ELR (cell line): ENCODE data around the gene PCDHGA8.
"Not testable (repeated sequence)": the region's sequence is repeated elsewhere in the genome, so short reads cannot be mapped to it uniquely, and the experiment has no call there.

ENCODE experiments used
- DNase-seq: peaks from one replicate; pipeline ENCODE4 v3.0.0-alpha.2; 2015; ENCODE audit warnings: low read depth

The PCDHGA8 gene

DNA sequence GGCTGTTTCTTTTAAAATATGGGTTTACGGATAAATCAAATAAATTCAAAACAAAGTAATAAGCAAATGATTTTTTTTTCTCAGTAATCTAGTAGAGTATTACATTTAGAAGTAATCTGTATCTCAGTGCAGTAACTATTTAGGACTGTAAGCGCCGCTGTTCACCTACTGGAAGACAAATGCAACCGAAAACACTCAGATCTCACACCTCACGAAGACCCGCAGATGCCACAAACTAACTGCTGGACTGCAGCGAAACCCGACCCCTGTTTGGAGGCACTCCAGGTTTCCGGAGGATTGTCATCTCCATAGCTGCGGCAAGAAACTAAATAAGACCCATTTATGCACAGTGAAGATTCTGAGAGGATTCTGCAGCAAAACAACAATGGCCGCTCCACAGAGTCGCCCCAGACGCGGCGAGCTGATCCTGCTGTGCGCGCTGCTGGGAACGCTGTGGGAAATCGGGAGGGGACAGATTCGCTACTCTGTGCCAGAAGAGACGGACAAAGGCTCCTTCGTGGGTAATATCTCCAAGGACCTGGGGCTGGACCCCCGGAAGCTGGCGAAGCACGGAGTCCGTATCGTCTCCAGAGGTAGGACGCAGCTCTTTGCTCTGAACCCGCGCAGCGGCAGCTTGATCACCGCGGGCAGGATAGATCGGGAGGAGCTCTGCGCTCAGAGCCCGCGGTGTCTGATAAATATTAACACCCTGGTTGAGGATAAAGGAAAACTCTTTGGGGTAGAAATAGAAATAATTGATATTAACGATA is at the start of gene PCDHGA8:
Gene PCDHGA8 (plus strand): TSS at position 205 of the 770 bp plus-strand sequence. CDS start 181 bp downstream, at position 386.
- DNase-seq = peak; percentile 32

DNA sequence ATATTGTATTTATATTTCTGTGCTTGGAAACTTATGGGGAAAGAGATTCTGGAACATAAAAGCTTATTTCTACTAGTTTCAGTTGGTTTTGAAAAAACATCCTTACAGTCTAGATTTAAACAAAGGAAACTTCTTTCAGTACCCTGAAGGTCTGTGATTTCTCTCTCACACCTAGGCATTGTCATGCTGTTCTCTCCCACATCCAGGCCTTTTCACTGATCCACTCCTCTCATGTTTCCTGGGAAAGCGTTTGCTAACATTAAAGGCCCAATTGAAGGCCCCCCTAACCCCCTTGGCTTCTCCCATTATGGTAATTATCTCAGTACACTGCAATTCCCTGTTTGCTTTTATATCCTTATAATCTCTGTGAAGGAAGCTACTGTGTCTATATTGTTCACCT is 49.7 kb upstream of the PCDHGA8 start:
- DNase-seq = no peak

DNA sequence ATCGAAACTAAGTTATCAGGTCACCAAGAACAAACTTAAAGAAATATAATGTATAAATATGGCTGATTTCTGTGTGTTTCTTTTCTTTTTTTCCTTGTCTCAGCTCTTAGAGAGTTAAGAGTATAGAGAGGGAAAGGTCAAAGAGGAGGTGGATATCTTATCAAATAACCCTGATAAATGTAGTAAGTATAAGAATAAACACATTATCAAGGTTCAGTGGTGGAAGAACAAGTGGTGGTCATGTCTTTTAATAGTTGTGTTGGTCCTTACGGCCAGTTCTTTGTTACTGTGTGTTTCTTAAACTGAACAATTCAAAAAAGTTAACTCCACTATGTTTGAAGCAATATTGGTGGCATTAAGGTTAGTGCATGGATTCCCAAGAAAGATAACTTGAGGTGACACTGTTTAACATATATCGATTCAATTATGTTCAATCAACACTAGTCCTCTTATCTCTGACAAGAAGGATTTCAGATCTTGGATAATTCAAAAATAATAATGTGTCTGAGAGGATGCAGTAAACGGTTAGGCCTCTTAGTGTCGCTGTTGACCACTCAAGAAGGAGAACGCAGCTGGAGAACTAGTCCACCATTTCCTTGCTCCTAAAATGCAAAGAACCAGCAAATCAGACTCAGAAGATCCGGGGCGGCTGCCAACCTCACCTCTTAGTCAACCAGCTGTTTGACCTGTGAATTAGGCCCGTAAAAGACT is 49.0 kb upstream of the PCDHGA8 start, which contains the start of gene PCDHGA3:
Gene PCDHGA3 (plus strand): TSS at position 588 of the 711 bp plus-strand sequence. CDS start 205 bp downstream, outside the sequence.
- peak; percentile 61 for DNase-seq

DNA sequence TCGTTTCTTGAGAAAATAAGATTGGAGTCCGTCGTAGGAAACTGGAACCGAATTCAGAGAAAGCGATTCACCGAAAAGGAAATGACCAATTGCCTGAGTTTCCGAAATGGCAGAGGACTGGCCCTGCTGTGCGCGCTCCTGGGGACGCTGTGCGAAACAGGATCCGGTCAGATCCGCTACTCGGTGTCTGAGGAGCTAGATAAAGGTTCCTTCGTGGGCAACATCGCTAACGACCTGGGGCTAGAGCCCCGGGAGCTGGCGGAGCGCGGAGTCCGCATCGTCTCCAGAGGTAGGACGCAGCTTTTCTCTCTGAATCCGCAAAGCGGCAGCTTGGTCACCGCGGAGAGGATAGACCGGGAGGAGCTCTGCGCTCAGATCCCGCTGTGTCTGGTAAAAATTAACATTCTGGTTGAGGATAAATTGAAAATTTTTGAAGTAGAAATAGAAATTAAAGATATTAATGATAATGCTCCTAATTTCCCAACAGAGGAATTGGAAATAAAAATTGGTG is 48.4 kb upstream of the PCDHGA8 start:
- no peak for DNase-seq

DNA sequence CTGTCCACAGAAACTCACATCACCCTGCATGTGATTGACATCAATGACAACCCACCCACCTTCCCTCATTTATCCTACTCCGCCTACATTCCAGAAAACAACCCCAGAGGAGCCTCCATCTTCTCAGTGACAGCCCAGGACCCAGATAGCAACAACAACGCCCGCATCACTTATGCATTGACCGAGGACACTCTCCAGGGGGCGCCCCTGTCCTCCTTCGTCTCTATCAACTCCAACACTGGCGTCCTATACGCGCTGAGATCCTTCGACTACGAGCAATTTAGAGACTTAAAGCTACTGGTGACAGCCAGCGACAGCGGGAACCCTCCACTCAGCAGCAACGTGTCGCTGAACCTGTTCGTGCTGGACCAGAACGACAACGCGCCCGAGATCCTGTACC is 47.1 kb upstream of the PCDHGA8 start:
- no peak for DNase-seq

DNA sequence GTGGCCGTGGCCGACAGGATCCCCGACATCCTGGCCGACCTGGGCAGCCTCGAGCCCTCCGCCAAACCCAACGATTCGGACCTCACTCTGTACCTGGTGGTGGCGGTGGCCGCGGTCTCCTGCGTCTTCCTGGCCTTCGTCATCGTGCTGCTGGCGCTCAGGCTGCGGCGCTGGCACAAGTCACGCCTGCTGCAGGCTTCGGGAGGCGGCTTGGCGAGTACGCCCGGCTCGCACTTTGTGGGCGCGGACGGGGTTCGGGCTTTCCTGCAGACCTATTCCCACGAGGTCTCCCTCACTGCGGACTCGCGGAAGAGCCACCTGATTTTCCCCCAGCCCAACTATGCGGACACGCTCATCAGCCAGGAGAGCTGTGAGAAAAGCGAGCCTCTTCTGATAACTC is 46.4 kb upstream of the PCDHGA8 start:
- DNase-seq = not testable (repeated sequence)

DNA sequence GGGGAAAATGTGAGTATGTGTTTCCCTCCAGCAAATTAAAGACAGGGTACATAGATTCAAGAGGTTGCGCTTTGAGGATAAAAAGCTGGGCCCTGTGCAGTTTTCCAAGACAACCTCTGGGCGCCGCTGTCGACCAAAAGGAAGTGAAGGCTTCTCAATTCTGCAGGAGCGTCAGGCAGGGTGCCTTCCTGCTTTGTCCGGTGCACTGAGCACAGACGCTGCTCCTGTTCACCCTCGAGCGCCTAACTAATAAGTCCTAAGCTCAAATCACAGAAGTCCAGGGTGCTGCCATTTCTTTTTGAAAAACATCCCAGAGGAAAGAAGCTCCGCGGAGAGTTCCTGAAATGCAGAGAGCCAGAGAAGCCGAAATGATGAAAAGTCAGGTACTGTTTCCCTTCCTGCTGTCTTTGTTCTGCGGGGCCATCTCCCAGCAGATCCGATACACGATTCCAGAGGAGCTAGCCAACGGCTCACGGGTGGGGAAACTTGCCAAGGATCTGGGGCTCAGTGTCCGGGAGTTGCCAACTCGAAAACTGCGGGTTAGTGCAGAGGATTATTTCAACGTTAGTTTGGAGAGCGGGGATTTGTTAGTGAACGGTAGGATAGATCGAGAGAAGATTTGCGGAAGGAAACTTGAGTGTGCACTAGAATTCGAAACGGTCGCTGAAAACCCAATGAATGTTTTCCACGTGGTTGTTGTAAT is 42.4 kb upstream of the PCDHGA8 start, which contains the start of gene PCDHGB1:
Gene PCDHGB1 (plus strand): TSS at position 183 of the 703 bp plus-strand sequence. CDS start 162 bp downstream, at position 345.
- peak; percentile 76 for DNase-seq

DNA sequence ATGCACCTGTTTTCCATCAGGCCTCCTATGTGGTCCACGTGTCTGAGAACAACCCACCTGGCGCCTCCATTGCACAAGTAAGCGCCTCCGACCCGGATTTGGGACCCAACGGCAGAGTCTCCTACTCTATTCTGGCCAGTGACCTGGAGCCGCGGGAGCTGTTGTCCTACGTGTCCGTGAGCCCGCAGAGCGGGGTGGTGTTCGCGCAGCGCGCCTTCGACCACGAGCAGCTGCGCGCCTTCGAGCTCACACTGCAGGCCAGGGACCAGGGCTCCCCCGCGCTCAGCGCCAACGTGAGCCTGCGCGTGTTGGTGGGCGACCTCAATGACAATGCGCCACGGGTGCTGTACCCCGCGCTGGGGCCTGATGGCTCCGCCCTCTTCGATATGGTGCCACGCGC is 40.8 kb upstream of the PCDHGA8 start:
- no peak for DNase-seq

DNA sequence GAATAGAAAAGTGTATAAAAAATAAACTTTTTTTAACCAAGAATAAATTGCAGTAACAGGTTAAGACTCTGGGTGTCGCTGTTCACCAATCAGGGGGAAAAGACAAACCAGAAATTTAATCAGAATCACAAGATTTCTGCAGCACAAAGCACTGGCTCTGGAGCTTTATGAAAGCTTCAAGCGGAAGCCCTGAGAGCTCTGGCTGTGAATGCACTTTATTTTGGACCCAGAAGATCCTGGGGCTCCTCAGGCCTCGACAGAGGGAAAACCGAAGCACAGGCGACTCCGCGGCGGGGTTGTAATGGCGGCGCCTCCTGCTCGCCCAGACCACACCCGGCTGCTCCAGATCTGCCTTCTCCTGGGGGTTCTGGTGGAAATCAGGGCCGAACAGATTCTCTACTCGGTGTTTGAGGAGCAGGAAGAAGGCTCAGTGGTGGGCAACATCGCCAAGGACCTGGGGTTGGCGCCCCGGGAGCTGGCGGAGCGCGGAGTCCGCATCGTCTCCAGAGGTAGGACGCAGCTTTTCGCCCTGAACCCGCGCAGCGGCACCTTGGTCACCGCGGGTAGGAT is 37.4 kb upstream of the PCDHGA8 start, which contains the start of gene PCDHGA4:
Gene PCDHGA4 (plus strand): TSS at position 122 of the 570 bp plus-strand sequence. CDS start 87 bp downstream, at position 209.
- DNase-seq = peak; percentile 39

DNA sequence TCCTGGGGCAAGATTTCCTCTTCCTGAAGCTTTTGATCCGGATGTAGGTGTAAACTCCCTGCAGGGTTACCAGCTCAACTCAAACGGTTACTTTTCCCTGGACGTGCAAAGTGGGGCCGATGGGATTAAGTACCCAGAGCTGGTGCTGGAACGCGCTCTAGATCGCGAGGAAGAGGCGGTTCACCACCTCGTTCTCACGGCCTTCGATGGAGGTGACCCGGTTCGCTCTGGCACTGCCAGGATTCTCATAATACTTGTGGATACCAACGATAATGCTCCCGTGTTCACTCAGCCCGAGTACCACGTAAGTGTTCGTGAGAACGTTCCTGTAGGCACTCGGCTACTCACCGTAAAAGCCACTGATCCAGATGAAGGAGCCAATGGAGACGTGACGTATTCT is 36.8 kb upstream of the PCDHGA8 start:
- no peak for DNase-seq

DNA sequence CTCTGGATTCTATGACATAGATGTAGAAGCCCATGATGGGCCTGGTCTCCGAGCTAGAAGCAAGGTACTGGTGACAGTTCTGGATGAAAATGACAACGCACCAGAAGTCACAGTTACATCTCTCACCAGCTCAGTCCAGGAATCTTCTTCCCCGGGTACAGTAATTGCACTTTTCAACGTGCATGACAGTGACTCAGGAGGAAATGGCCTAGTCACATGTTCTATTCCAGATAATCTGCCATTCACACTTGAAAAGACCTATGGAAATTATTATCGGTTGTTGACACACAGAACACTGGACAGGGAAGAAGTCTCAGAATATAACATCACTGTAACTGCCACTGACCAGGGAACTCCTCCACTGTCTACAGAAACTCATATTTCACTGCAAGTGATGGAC is 36.3 kb upstream of the PCDHGA8 start:
- no peak for DNase-seq

DNA sequence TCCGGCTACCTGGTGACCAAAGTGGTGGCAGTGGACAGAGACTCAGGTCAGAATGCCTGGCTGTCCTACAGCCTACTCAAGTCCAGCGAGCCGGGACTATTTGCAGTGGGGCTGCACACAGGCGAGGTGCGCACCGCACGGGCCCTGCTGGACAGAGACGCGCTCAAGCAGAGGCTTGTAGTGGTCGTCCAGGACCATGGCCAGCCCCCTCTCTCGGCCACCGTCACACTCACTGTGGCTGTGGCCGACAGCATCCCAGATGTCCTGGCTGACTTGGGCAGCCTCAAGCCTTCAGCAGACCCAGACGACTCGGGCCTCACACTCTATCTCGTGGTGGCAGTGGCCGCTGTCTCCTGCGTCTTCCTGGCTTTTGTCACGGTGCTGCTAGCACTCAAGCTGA is 35.5 kb upstream of the PCDHGA8 start:
- no peak for DNase-seq

DNA sequence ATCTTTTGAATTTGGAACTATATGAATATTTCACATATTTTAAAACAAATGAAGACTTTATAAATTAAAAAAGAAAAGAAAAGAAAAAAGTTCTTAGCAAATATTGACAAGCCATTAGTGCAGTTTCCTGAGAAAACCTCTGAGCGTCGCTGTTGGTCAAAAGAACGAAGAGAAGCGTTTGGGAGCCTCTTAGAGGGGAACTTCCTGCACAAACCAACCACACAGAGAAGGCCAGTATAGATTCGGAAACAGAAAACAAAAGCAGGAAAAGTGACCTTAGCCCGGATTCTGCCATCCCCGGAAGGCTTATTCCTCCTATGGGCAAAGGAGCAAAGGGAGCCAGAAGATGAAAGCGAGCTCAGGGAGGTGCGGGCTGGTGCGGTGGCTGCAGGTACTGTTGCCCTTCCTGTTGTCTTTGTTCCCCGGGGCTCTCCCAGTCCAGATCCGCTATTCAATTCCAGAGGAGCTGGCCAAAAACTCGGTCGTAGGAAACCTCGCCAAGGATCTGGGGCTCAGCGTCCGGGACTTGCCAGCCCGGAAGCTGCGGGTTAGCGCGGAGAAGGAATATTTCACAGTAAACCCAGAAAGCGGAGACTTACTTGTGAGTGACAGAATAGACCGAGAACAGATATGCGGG is 32.5 kb upstream of the PCDHGA8 start, which contains the start of gene PCDHGB2:
Gene PCDHGB2 (plus strand): TSS at position 205 of the 637 bp plus-strand sequence. CDS start 142 bp downstream, at position 347.
- peak; percentile 76 for DNase-seq

DNA sequence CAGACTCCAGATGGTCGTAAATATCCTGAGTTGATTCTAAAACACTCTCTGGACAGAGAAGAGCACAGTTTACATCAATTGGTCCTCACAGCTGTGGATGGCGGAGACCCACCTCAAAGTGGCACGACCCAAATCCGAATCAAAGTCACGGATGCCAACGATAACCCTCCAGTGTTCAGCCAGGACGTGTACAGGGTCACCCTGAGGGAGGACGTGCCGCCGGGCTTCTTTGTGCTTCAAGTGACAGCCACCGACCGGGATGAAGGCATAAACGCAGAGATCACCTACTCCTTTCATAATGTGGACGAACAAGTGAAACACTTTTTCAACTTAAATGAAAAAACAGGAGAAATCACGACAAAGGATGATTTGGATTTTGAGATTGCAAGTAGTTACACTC is 31.7 kb upstream of the PCDHGA8 start:
- no peak for DNase-seq

DNA sequence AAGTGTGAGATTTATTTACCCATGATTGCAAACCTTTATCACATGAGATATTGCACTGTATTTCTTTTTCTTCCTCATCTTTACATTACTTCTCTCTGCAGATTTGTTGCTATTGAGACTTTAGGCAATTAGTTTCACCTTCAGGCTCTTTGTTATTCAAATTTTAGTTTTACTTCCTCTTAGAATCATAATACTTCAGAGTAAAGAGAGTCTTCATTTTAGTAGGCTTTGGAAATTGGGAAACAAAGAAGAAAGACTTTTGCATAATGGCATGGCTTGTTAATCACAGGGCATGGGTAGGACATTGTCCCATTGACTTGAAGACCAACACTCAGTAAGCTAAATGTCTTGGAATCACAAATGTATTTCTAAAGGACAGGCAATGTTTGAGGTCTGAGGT is 29.7 kb upstream of the PCDHGA8 start:
- no peak for DNase-seq

DNA sequence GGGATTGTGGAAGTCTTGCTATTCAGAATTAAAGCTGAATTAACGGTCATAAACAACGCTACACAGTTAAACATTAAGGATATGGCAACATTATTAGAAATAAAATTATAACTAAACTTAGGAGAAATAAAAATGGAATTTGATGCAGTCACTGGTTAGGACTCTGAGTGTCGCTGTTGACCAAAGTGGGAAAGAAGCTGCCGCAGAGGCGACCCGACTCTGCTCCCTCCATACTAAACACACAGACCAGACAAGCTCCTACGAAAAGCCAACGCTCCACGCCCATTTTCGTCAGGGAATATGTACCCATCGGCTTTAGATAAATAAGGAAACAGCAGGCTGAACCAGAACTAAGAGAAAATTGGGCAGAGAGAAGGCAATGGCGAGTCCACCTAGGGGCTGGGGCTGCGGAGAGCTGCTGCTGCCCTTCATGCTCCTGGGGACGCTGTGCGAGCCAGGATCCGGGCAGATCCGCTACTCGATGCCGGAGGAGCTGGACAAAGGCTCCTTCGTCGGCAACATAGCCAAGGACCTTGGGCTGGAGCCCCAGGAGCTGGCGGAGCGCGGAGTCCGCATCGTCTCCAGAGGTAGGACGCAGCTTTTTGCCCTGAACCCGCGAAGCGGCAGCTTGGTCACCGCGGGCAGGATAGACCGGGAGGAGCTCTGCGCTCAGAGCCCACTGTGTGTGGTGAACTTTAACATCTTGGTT is 28.3 kb upstream of the PCDHGA8 start, which contains the start of gene PCDHGA5:
Gene PCDHGA5 (plus strand): TSS at position 211 of the 709 bp plus-strand sequence. CDS start 169 bp downstream, at position 380.
- peak; percentile 18 for DNase-seq

DNA sequence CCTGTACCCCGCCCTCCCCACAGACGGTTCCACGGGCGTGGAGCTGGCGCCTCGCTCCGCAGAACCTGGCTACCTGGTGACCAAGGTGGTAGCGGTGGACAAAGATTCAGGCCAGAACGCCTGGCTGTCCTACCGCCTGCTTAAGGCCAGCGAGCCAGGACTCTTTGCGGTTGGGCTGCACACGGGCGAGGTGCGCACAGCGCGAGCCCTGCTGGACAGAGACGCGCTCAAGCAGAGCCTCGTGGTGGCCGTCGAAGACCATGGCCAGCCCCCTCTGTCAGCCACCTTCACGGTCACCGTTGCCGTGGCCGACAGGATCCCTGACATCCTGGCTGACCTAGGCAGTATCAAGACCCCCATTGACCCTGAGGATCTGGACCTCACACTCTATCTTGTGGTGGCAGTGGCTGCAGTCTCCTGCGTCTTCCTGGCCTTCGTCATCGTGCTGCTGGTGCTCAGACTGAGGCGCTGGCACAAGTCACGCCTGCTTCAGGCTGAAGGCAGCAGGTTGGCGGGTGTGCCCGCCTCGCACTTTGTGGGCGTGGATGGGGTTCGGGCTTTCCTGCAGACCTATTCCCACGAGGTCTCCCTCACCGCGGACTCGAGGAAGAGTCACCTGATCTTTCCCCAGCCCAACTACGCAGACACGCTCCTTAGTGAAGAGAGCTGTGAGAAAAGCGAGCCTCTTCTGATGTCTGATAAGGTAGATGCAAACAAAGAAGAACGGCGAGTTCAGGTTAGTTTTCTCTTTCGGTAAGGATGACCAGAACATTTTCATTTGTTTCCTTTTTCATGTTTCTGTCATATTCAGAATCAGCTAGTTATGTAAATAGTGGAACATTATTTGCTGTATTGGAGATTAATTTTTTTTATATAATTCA is 26.2 kb upstream of the PCDHGA8 start:
- no peak for DNase-seq

DNA sequence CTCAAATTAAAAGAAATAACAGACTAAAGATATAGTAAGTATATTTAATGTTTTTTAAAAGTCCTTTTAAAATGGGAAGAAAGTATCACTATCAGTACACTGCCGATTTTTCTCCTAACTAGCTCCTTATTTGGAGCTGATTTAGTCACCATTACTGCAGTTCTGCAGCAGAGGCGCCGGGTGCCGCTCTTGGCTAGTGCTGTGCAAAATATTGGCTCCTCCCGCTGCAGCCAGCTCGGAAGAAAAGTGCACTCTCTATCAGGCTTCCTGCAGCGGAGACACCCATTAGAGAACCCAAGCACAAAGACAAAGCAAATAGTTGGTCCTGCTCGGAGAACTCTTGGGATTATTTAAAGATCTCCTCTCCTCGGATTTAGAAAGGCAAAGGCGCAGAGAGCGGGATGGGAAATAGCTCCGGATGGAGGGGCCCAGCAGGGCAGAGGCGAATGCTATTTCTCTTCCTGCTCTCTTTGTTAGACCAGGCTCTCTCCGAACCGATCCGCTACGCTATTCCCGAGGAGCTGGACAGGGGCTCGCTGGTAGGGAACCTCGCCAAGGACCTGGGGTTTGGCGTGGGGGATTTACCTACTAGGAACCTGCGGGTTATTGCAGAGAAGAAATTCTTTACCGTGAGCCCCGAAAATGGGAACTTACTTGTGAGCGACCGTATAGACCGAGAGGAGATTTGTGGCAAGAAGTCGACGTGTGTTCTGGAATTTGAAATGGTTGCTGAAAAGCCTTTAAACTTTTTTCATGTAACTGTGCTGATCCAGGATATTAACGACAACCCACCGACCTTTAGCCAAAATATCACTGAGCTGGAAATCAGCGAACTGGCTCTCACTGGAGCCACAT is 22.2 kb upstream of the PCDHGA8 start, which contains the start of gene PCDHGB3:
Gene PCDHGB3 (plus strand): TSS at position 249 of the 855 bp plus-strand sequence. CDS start 153 bp downstream, at position 402.
- peak; percentile 79 for DNase-seq
